ENCODE results near the gene KRT72. TPM values are rescaled to one million over a fixed set of nuclear protein-coding genes. Genes with fewer than 3 reads are reported as not detected.

KRT72 gene
- total and polyA plus RNA-seq, 2 donors (not counting 3 experiments of a cell fraction or from before 2014, with no cell fraction given) = not detected

DNA sequence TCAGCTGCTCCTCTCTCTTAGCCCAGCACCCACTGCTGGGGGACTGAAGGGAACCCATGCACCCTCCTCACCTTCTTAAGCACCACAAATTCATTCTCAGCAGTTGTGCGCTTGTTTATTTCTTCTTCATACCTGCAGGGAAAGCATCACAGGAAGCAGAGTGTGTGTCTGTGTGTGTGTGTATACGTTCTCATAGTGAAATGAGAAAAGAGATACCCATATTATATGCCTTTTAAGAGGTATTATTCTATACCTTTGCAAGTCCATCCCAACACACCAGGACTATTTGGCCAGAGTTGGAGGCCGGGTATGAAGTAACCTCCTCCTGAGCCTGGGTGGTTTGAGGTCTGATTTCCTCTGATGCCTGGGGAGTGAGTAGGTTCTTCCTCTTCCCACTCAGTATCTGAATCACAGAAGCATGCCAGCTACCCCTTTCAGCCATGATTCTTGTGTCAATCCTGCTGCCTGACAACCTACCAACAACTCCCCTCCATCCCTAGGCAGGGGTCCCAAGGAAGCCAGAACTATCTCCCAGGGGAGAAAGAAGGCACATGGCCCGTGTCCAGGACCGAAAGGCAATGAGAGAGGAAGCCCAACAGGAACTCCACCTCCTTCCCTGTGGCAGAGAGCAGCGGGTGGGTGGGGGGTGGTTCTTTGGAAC is 14.1 kb upstream of the KRT72 start:
- FAIRE-seq = no peak
- H2AFZ ChIP-seq (ENCODE audit: low read depth, low read length) = no peak overlapping the region
- dilution Hi-C loops (cut with MboI; ENCODE audit: extremely low pct_ligation_motif_present, low sequenced_read_pairs) (no loop called here), intact Hi-C loops (cut with micrococcal nuclease) (no loop called here)
- POLR2A ChIA-PET = no interaction called here
- H3K27ac ChIP-seq (ENCODE audit: insufficient read depth, low read depth, low read length) = no peak overlapping the region
- H3K4me2 ChIP-seq (ENCODE audit: insufficient read depth, low read length) = no peak overlapping the region
- no peaks in the 10 kb centered on the region for H3K79me2 ChIP-seq (ENCODE audit: control insufficient read depth, insufficient read depth, low read length)
- no peaks in the 10 kb centered on the region for H3K36me3 ChIP-seq (ENCODE audit: control insufficient read depth in 2 of 2, extremely low read depth in 1 of 2, insufficient read depth in 2 of 2, low read length in 2 of 2)
- H3K4me1 ChIP-seq (ENCODE audit: control insufficient read depth, extremely low read depth, insufficient read depth, low read length) = no peaks in the 10 kb centered on the region
- H3K9me1 ChIP-seq (replicated peaks; ENCODE audit: control insufficient read depth, extremely low read depth, insufficient read depth, low read length) = no peaks in the 10 kb centered on the region
- no peak for TF ChIP-seq POLR2A (IDR thresholded peaks at IDR 0.05; ENCODE audit: low read depth, low read length)
- no peak for TF ChIP-seq POLR2AphosphoS5 (IDR thresholded peaks at IDR 0.05; ENCODE audit: insufficient read depth, low read depth, low read length)
- TF ChIP-seq, protein P1, sequence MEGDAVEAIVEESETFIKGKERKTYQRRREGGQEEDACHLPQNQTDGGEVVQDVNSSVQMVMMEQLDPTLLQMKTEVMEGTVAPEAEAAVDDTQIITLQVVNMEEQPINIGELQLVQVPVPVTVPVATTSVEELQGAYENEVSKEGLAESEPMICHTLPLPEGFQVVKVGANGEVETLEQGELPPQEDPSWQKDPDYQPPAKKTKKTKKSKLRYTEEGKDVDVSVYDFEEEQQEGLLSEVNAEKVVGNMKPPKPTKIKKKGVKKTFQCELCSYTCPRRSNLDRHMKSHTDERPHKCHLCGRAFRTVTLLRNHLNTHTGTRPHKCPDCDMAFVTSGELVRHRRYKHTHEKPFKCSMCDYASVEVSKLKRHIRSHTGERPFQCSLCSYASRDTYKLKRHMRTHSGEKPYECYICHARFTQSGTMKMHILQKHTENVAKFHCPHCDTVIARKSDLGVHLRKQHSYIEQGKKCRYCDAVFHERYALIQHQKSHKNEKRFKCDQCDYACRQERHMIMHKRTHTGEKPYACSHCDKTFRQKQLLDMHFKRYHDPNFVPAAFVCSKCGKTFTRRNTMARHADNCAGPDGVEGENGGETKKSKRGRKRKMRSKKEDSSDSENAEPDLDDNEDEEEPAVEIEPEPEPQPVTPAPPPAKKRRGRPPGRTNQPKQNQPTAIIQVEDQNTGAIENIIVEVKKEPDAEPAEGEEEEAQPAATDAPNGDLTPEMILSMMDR (IDR thresholded peaks at IDR 0.05; ENCODE audit: extremely low read depth in 1 of 2, insufficient read depth in 1 of 2, low read depth in 1 of 2, low read length in 2 of 2) = no peak
- TF ChIP-seq FOS (IDR thresholded peaks at IDR 0.05; ENCODE audit: borderline replicate concordance, insufficient read depth, low read length) = no peak
- no peak for TF ChIP-seq EZH2 (IDR thresholded peaks at IDR 0.05; ENCODE audit: borderline replicate concordance, low read depth, low read length, severe bottlenecking)
- no peak for TF ChIP-seq MYC (IDR thresholded peaks at IDR 0.05; ENCODE audit: low read depth, low read length)
- no peak for TF ChIP-seq GATA2 (IDR thresholded peaks at IDR 0.05; ENCODE audit: insufficient read depth, insufficient read length, low read depth, low read length)
- TF ChIP-seq JUN (IDR thresholded peaks at IDR 0.05; ENCODE audit: borderline replicate concordance, insufficient read depth, insufficient read length, low read depth) = no peak
- H3K4me3 ChIP-seq (replicated peaks in 1 of 3; ENCODE audit: insufficient read depth in 1 of 3, low read depth in 1 of 3, low read length in 3 of 3) = no peak overlapping the region
- H4K20me1 ChIP-seq (replicated peaks; ENCODE audit: control insufficient read depth, extremely low read depth, insufficient read depth, low read length) = no peaks in the 10 kb centered on the region
- H3K9me3 ChIP-seq (replicated peaks; ENCODE audit: control insufficient read depth, insufficient read depth, low read length) = no peaks in the 10 kb centered on the region
- no TSS peak for BruUV-seq (replicated peaks)
- CTCF ChIA-PET = no interaction called here
- no peak overlapping the region for H3K9ac ChIP-seq (replicated peaks; ENCODE audit: extremely low read depth, insufficient read depth, low read length)
- DNase-seq (ENCODE audit: low read depth, low spot score) = no peak
- H3K27me3 ChIP-seq (ENCODE audit: control insufficient read depth in 2 of 2, insufficient read depth in 2 of 2, low read length in 2 of 2) = no peaks in the 10 kb centered on the region
